H9 (cell line): Measurements from ENCODE around the gene IGDCC3. TPM values are rescaled to one million over a fixed set of nuclear protein-coding genes. Genes with fewer than 3 reads are reported as not detected.
"Not testable (repeated sequence)": the region's sequence is repeated elsewhere in the genome, so short reads cannot be mapped to it uniquely, and the experiment has no call there.

Source experiments
- DNase-seq: peaks from one replicate; pipeline ENCODE4 v3.0.0-alpha.2; 2017
- H2AFZ ChIP-seq: one replicate; pipeline ENCODE4 v1.6.1; 2013; ENCODE audit warnings: mild to moderate bottlenecking, low read length, control low read depth, moderate library complexity
- H2AK5ac ChIP-seq: 2 replicates; pipeline ENCODE4 v1.6.1; 2013; ENCODE audit warnings: low read length, control low read depth, mixed read lengths; ENCODE audit not compliant: insufficient read length
- H2BK120ac ChIP-seq: one replicate; pipeline ENCODE4 v1.6.1; 2013; ENCODE audit warnings: low read depth, mild to moderate bottlenecking, low read length, control low read depth, inconsistent platforms; ENCODE audit not compliant: poor library complexity, severe bottlenecking
- H2BK12ac ChIP-seq: 2 replicates; pipeline ENCODE4 v1.6.1; 2013; ENCODE audit warnings: low read length, control low read depth, mixed read lengths, low read depth; ENCODE audit not compliant: insufficient read length
- H2BK15ac ChIP-seq: 2 replicates; pipeline ENCODE4 v1.6.1; 2013; ENCODE audit warnings: low read depth, low read length, control low read depth
- H2BK20ac ChIP-seq: one replicate; pipeline ENCODE4 v1.6.1; 2013; ENCODE audit warnings: low read depth, mild to moderate bottlenecking, low read length, control low read depth, inconsistent platforms; ENCODE audit not compliant: poor library complexity, severe bottlenecking
- H2BK5ac ChIP-seq: 2 replicates; pipeline ENCODE4 v1.6.1; 2013; ENCODE audit warnings: low read length, control low read depth, mixed read lengths; ENCODE audit not compliant: insufficient read length
- H3K14ac ChIP-seq: 2 replicates; pipeline ENCODE4 v1.6.1; 2013; ENCODE audit warnings: low read length, control low read depth; ENCODE audit not compliant: insufficient read depth
- H3K18ac ChIP-seq: 2 replicates; pipeline ENCODE4 v1.6.1; 2013; ENCODE audit warnings: low read depth, mild to moderate bottlenecking, mixed read lengths, low read length, control low read depth; ENCODE audit not compliant: insufficient read length
- H3K23ac ChIP-seq: 2 replicates; pipeline ENCODE4 v1.6.1; 2013; ENCODE audit warnings: low read length, control low read depth, mixed read lengths, low read depth; ENCODE audit not compliant: insufficient read length
- H3K23me2 ChIP-seq: 2 replicates; pipeline ENCODE4 v1.6.1; 2013; ENCODE audit warnings: low read depth, mild to moderate bottlenecking, mixed read lengths, low read length, control low read depth; ENCODE audit not compliant: insufficient read length, poor library complexity, severe bottlenecking
- H3K27ac ChIP-seq: 2 replicates; pipeline ENCODE4 v1.5.1; 2013; ENCODE audit warnings: low read length, control low read depth, mixed read lengths, low read depth; ENCODE audit not compliant: insufficient read length
- H3K27me3 ChIP-seq: 2 replicates; pipeline ENCODE4 v1.6.1; 2013; ENCODE audit warnings: low read length, control low read depth, inconsistent platforms; ENCODE audit not compliant: insufficient read depth
- H3K4ac ChIP-seq: 2 replicates; pipeline ENCODE4 v1.6.1; 2013; ENCODE audit warnings: low read depth, mild to moderate bottlenecking, control low read depth, inconsistent platforms, low read length, moderate library complexity
- H3K4me1 ChIP-seq: 2 replicates; pipeline ENCODE4 v1.6.1; 2013; ENCODE audit warnings: low read length, control low read depth, inconsistent platforms; ENCODE audit not compliant: insufficient read depth
- H3K4me2 ChIP-seq: 2 replicates; pipeline ENCODE4 v1.6.1; 2013; ENCODE audit warnings: low read length, control low read depth, mixed read lengths; ENCODE audit not compliant: insufficient read length, insufficient read depth
- H3K56ac ChIP-seq: 2 replicates; pipeline ENCODE4 v1.6.1; 2013; ENCODE audit warnings: low read depth, mild to moderate bottlenecking, mixed read lengths, low read length, control low read depth; ENCODE audit not compliant: insufficient read length
- H3K79me1 ChIP-seq: 2 replicates; pipeline ENCODE4 v1.6.1; 2013; ENCODE audit warnings: low read depth, mild to moderate bottlenecking, moderate library complexity, low read length, control low read depth, inconsistent platforms; ENCODE audit not compliant: insufficient read depth, poor library complexity, severe bottlenecking
- H3K79me2 ChIP-seq: 2 replicates; pipeline ENCODE4 v1.6.1; 2013; ENCODE audit warnings: low read length, control low read depth, inconsistent platforms; ENCODE audit not compliant: insufficient read depth
- H3K9ac ChIP-seq: 2 replicates; pipeline ENCODE4 v1.6.1; 2013; ENCODE audit warnings: low read length, control low read depth, mixed read lengths; ENCODE audit not compliant: insufficient read length; ENCODE audit errors: extremely low read depth
- H3K9me3 ChIP-seq: one replicate; pipeline ENCODE4 v1.6.1; 2013; ENCODE audit warnings: low read depth, low read length, inconsistent platforms; ENCODE audit not compliant: control insufficient read depth
- H3T11ph ChIP-seq: one replicate; pipeline ENCODE4 v1.6.1; 2013; ENCODE audit warnings: mild to moderate bottlenecking, low read length, control low read depth, inconsistent platforms
- H4K20me1 ChIP-seq: one replicate; pipeline ENCODE4 v1.6.1; 2013; ENCODE audit not compliant: control insufficient read depth, insufficient read length, insufficient read depth
- H4K5ac ChIP-seq: 2 replicates; pipeline ENCODE4 v1.6.1; 2013; ENCODE audit warnings: low read depth, mild to moderate bottlenecking, mixed read lengths, low read length, control low read depth; ENCODE audit not compliant: insufficient read length
- H4K8ac ChIP-seq: replicated peaks from 2 replicates; pipeline ENCODE4 v1.6.1; 2013; ENCODE audit warnings: low read length, control low read depth, mixed read lengths, low read depth; ENCODE audit not compliant: insufficient read length
- H4K91ac ChIP-seq: 2 replicates; pipeline ENCODE4 v1.6.1; 2013; ENCODE audit warnings: low read depth, mild to moderate bottlenecking, moderate library complexity, mixed read lengths, low read length, control low read depth; ENCODE audit not compliant: insufficient read length
- H3K27ac Mint-ChIP-seq, 3 experiments: 2 replicates in 2 of 3; 3 replicates in 1 of 3; pipeline ENCODE4 v1.8.0; 2020 to 2021; ENCODE audit warnings: mixed read lengths in 3 of 3, mild to moderate bottlenecking in 1 of 3, moderate library complexity in 1 of 3
- H3K27me3 Mint-ChIP-seq: 2 replicates; pipeline ENCODE4 v1.8.0; 2021; ENCODE audit warnings: low read depth, mild to moderate bottlenecking, moderate library complexity, mixed read lengths
- H3K36me3 Mint-ChIP-seq, 3 experiments: 2 replicates in 2 of 3; 3 replicates in 1 of 3; pipeline ENCODE4 v1.8.0; 2020 to 2021; ENCODE audit warnings: low read depth in 3 of 3, mixed read lengths in 3 of 3; ENCODE audit not compliant: insufficient read depth in 1 of 3
- H3K4me1 Mint-ChIP-seq, 2 experiments: 2 replicates each; pipeline ENCODE4 v1.8.0; 2020; ENCODE audit warnings: mixed read lengths in 2 of 2
- H3K4me3 Mint-ChIP-seq, 2 experiments: 2 replicates in 1 of 2; 3 replicates in 1 of 2; pipeline ENCODE4 v1.8.0; 2020 to 2021; ENCODE audit warnings: mild to moderate bottlenecking in 2 of 2, mixed read lengths in 2 of 2, moderate library complexity in 1 of 2
- H3K9me3 Mint-ChIP-seq, 2 experiments: 2 replicates in 1 of 2; 3 replicates in 1 of 2; pipeline ENCODE4 v1.8.0; 2020; ENCODE audit warnings: mild to moderate bottlenecking in 2 of 2, mixed read lengths in 2 of 2, moderate library complexity in 1 of 2
- WGBS: extraction: QIAGEN DNeasy Blood & Tissue Kit; methylation state at CpG from one replicate; pipeline ENCODE4 v1.1.7; 2013; ENCODE audit warnings: missing lambda C conversion rate, low lambda C conversion rate, mixed read lengths; ENCODE audit not compliant: insufficient read length; ENCODE audit errors: extremely low coverage; 5-methylcytosine and 5-hydroxymethylcytosine counted together
- total RNA-seq: library from RNA; stranded (reverse); gene quantifications from 2 replicates; pipeline ENCODE4 v1.2.1, GENCODE V29; 2021
- TF ChIP-seq, protein P1 (sequence below): fragments of 200-600 bp; sonication (generic); conservative IDR thresholded peaks from 3 replicates; pipeline ENCODE4 v1.8.0; 2021; ENCODE audit warnings: antibody characterized with exemption, mild to moderate bottlenecking

IGDCC3 gene
- total RNA-seq, 1 experiment from 2014 or later: 18.9 TPM

DNA sequence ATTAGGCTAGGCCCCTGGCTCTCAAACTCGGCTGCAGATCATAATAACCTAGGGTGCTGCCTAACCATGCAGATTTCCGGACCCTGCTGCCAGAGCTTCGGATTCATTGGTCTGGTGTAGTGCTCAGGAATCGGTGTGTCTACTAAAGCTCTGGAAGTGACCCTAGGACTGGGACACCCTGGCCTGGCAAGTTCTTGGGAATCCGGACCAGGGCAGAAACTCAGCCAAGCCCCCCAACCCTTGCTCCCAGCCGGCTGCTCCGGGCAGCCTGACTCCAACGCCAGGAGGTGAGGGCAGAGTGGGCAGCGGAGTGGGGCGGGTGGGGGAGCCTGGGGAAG lies 23.0 kb downstream of the IGDCC3 start:
- H3K4me2 ChIP-seq: peak overlapping the region; percentile 70

DNA sequence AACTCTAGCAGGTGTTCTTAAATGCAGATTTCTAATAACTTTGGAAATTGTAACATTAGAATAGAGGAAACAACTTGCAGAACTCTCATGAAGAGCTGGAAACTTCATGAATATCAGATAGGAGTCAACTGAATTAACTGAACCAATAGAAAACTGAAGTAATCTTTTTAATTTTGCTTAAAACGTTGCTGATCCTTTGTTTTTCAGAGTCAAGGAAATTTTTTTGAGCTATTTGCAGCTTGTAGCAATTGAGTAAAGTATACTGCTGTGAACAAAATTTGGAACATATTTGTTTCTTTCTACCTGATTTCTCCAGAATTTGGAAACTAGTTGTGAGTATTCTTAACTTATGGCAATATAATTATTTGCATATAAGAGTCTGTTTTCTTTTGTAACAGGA lies 25.8 kb downstream of the IGDCC3 start:
- H3K4ac ChIP-seq, H2BK5ac ChIP-seq, H3K4me2 ChIP-seq, H4K8ac ChIP-seq, H4K5ac ChIP-seq, H4K20me1 ChIP-seq, DNase-seq, H4K91ac ChIP-seq, H3K4me3 Mint-ChIP-seq, H3K23ac ChIP-seq, H2BK120ac ChIP-seq, H2AFZ ChIP-seq, H3K9ac ChIP-seq, H3K18ac ChIP-seq, H3K4me1 ChIP-seq, H3K23me2 ChIP-seq, H2BK15ac ChIP-seq, H2BK12ac ChIP-seq, H3K9me3 ChIP-seq, H2AK5ac ChIP-seq, H3K27ac Mint-ChIP-seq, H3K56ac ChIP-seq, H3K27ac ChIP-seq, H2BK20ac ChIP-seq, H3T11ph ChIP-seq, H3K79me2 ChIP-seq, H3K27me3 ChIP-seq, H3K79me1 ChIP-seq, H3K14ac ChIP-seq: not testable (repeated sequence)
- Mint-ChIP-seq H3K36me3 (peaks cover 18 to 27% (median 19%) of the 10 kb centered on the region in 3 experiments), H3K27me3 (peaks cover 47% of the 10 kb centered on the region), H3K4me1 (peaks cover 14 to 16% of the 10 kb centered on the region in 2 experiments), H3K9me3 (peaks cover 8 to 28% of the 10 kb centered on the region in 2 experiments)
- no CpG with 5 or more reads among the region's 1 CpG for WGBS

More for the DNA sequence above, 23.0 kb downstream of the IGDCC3 start:
- peaks cover 14 to 21% of the 10 kb centered on the region in 2 experiments for H3K4me1 Mint-ChIP-seq
- Histone ChIP-seq H4K8ac (no peak overlapping the region), H3K79me1 (no peaks in the 10 kb centered on the region), H2BK15ac (no peak overlapping the region), H3K27me3 (peaks cover 5% of the 10 kb centered on the region; the same call in 1 of the 2 replicates), H2BK5ac (no peak overlapping the region), H3K18ac (no peak overlapping the region), H3K9me3 (no peaks in the 10 kb centered on the region), H3K79me2 (no peaks in the 10 kb centered on the region), H4K20me1 (no peaks in the 10 kb centered on the region), H3K9ac (no peak overlapping the region), H3K23ac (no peak overlapping the region), H3K14ac (no peak overlapping the region), H2BK12ac (no peak overlapping the region), H2AFZ (no peak overlapping the region), H3T11ph (no peak overlapping the region), H2BK20ac (no peak overlapping the region), H2BK120ac (no peak overlapping the region), H4K5ac (no peak overlapping the region), H3K27ac (no peak overlapping the region), H4K91ac (no peak overlapping the region), H3K4me1 (peaks cover 2% of the 10 kb centered on the region; the same call in 1 of the 2 replicates), H3K56ac (no peak overlapping the region), H3K23me2 (peaks cover 8% of the 10 kb centered on the region), H3K4ac (no peak overlapping the region), H2AK5ac (no peak overlapping the region)
- TF ChIP-seq, protein P1, sequence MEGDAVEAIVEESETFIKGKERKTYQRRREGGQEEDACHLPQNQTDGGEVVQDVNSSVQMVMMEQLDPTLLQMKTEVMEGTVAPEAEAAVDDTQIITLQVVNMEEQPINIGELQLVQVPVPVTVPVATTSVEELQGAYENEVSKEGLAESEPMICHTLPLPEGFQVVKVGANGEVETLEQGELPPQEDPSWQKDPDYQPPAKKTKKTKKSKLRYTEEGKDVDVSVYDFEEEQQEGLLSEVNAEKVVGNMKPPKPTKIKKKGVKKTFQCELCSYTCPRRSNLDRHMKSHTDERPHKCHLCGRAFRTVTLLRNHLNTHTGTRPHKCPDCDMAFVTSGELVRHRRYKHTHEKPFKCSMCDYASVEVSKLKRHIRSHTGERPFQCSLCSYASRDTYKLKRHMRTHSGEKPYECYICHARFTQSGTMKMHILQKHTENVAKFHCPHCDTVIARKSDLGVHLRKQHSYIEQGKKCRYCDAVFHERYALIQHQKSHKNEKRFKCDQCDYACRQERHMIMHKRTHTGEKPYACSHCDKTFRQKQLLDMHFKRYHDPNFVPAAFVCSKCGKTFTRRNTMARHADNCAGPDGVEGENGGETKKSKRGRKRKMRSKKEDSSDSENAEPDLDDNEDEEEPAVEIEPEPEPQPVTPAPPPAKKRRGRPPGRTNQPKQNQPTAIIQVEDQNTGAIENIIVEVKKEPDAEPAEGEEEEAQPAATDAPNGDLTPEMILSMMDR: no peak
- H3K9me3 Mint-ChIP-seq: peaks cover 8 to 28% of the 10 kb centered on the region in 2 experiments
- DNase-seq: no peak
- H3K36me3 Mint-ChIP-seq: peaks cover 18 to 27% (median 19%) of the 10 kb centered on the region in 3 experiments
- peak overlapping the region; percentile 19 to 21; a peak in 2 of 5 replicates for H3K4me3 Mint-ChIP-seq
- WGBS: no CpG with 5 or more reads among the region's 10 CpGs
- H3K27me3 Mint-ChIP-seq: peaks cover 67% of the 10 kb centered on the region
- H3K27ac Mint-ChIP-seq: no peak overlapping the region
